ENCODE measurements around the gene IRF2BP2. TPM values are rescaled to one million over a fixed set of nuclear protein-coding genes. Genes with fewer than 3 reads are reported as not detected.

IRF2BP2 gene
- total and polyA plus RNA-seq, 2 of the 13 experiments (the other 11 are each of a cell fraction or from before 2014, with no cell fraction given), result 140 to 147 TPM

- TF ChIP-seq MEF2D (CRISPR knock-in tag; IDR thresholded peaks at IDR 0.05), result peak; percentile 85; the same call in 1 of the 2 replicates
- peak; percentile 84 for TF ChIP-seq CREM (IDR thresholded peaks at IDR 0.05)
- TF ChIP-seq CREM (CRISPR knock-in tag; IDR thresholded peaks at IDR 0.05), result no peak
- no peak for TF ChIP-seq RBM22 (optimal IDR thresholded peaks at IDR 0.05; ENCODE audit: low read length)
- TF ChIP-seq HDAC1 (CRISPR knock-in tag; IDR thresholded peaks at IDR 0.05), result no peak; the same call in 1 of the 2 replicates
- TF ChIP-seq ZNF12 (CRISPR knock-in tag; IDR thresholded peaks at IDR 0.05), result no peak; the same call in 1 of the 2 replicates
- no peak for TF ChIP-seq MAFG (CRISPR knock-in tag; IDR thresholded peaks at IDR 0.05)
- no peak for TF ChIP-seq ZNF549 (CRISPR knock-in tag; IDR thresholded peaks at IDR 0.05)
- TF ChIP-seq SP140L (CRISPR knock-in tag; IDR thresholded peaks at IDR 0.05; ENCODE audit: borderline replicate concordance), result no peak
- TF ChIP-seq MATR3 (CRISPR knock-in tag; IDR thresholded peaks at IDR 0.05), result no peak
- TF ChIP-seq, protein P1, sequence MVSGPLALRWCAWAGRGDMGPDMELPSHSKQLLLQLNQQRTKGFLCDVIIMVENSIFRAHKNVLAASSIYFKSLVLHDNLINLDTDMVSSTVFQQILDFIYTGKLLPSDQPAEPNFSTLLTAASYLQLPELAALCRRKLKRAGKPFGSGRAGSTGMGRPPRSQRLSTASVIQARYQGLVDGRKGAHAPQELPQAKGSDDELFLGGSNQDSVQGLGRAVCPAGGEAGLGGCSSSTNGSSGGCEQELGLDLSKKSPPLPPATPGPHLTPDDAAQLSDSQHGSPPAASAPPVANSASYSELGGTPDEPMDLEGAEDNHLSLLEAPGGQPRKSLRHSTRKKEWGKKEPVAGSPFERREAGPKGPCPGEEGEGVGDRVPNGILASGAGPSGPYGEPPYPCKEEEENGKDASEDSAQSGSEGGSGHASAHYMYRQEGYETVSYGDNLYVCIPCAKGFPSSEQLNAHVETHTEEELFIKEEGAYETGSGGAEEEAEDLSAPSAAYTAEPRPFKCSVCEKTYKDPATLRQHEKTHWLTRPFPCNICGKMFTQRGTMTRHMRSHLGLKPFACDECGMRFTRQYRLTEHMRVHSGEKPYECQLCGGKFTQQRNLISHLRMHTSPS (CRISPR knock-in tag; IDR thresholded peaks at IDR 0.05; ENCODE audit: low read depth), result no peak
- peak; percentile 41; the same call in 1 of the 2 replicates for TF ChIP-seq TAF1 (CRISPR knock-in tag; IDR thresholded peaks at IDR 0.05)
- TF ChIP-seq SMAD3 (CRISPR knock-in tag; IDR thresholded peaks at IDR 0.05), result peak; percentile 86
- no peak for TF ChIP-seq ZNF329 (CRISPR knock-in tag; IDR thresholded peaks at IDR 0.05; ENCODE audit: low read depth)
- TF ChIP-seq MLX (CRISPR knock-in tag; IDR thresholded peaks at IDR 0.05), result peak; percentile 41; the same call in 1 of the 2 replicates
- no peak for TF ChIP-seq SP1 (IDR thresholded peaks at IDR 0.05)
- TF ChIP-seq SP1 (CRISPR knock-in tag; IDR thresholded peaks at IDR 0.05), result 0 out of 2 replicates have a peak, but pooled peaks have one; percentile 11
- TF ChIP-seq HMG20B (CRISPR knock-in tag; conservative IDR thresholded peaks at IDR 0.05), result 0 out of 2 replicates have a peak, but pooled peaks have one; percentile 71
- TF ChIP-seq ZFP36L2 (CRISPR knock-in tag; IDR thresholded peaks at IDR 0.05), result no peak
- TF ChIP-seq, protein P2, sequence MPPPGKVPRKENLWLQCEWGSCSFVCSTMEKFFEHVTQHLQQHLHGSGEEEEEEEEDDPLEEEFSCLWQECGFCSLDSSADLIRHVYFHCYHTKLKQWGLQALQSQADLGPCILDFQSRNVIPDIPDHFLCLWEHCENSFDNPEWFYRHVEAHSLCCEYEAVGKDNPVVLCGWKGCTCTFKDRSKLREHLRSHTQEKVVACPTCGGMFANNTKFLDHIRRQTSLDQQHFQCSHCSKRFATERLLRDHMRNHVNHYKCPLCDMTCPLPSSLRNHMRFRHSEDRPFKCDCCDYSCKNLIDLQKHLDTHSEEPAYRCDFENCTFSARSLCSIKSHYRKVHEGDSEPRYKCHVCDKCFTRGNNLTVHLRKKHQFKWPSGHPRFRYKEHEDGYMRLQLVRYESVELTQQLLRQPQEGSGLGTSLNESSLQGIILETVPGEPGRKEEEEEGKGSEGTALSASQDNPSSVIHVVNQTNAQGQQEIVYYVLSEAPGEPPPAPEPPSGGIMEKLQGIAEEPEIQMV (CRISPR knock-in tag; IDR thresholded peaks at IDR 0.05; ENCODE audit: low read depth), result no peak
- no peak for TF ChIP-seq YEATS2 (CRISPR knock-in tag; IDR thresholded peaks at IDR 0.05; ENCODE audit: borderline replicate concordance)
- TF ChIP-seq ZNF710 (CRISPR knock-in tag; IDR thresholded peaks at IDR 0.05; ENCODE audit: borderline replicate concordance), result no peak
- peak; percentile 93 for TF ChIP-seq GATAD2A (CRISPR knock-in tag; IDR thresholded peaks at IDR 0.05)
- TF ChIP-seq, protein P3, sequence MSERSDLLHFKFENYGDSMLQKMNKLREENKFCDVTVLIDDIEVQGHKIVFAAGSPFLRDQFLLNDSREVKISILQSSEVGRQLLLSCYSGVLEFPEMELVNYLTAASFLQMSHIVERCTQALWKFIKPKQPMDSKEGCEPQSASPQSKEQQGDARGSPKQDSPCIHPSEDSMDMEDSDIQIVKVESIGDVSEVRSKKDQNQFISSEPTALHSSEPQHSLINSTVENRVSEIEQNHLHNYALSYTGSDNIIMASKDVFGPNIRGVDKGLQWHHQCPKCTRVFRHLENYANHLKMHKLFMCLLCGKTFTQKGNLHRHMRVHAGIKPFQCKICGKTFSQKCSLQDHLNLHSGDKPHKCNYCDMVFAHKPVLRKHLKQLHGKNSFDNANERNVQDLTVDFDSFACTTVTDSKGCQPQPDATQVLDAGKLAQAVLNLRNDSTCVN (CRISPR knock-in tag; IDR thresholded peaks at IDR 0.05; ENCODE audit: borderline replicate concordance), result no peak
- no peak for TF ChIP-seq GZF1 (CRISPR knock-in tag; IDR thresholded peaks at IDR 0.05)
- TF ChIP-seq MXI1 (IDR thresholded peaks at IDR 0.05; ENCODE audit: borderline replicate concordance, low read depth, low read length), result peak; percentile 36; the same call in 1 of the 3 replicates
Observed at GRCh38 chr1:234619794-234620247, 9.8 kb upstream of the IRF2BP2 start (continued).

Measured in HepG2 (cell line).